K562 (cell line): ENCODE results near the gene UPK2. TPM values are rescaled to one million over a fixed set of nuclear protein-coding genes. Genes with fewer than 3 reads are reported as not detected.
A peak's percentile ranks its signal among the peaks of the same experiment; 100 is the strongest.

Experiments
- ATAC-seq: fragments of 200-7000 bp; cut with Tn5 transposase; 3 replicates; pipeline ENCODE4 v1.9.1; 2020; ENCODE audit warnings: moderate library complexity
- BruUV-seq: library from RNA; stranded (reverse); fragments of 400-500 nt; replicated peaks from 2 replicates; lab custom pipeline; 2021; lab: Mats Ljungman, UMichigan
- CTCF ChIA-PET: fragments of 300-600 bp; formaldehyde crosslinking; extraction: SDS; loops from one replicate; lab custom pipeline; 2021; ENCODE audit warnings: low intra/inter-chr PET ratio; lab: Yijun Ruan, JAX
- POLR2A ChIA-PET: fragments of 300-600, 350-650 bp; sonication (Branson Sonifier 250); formaldehyde crosslinking; extraction: SDS; loops from one replicate; lab custom pipeline; 2021; ENCODE audit warnings: antibody characterized with exemption, inconsistent platforms; lab: Yijun Ruan, JAX
- DNase-seq, 4 experiments: peaks; one replicate each; pipeline versions ENCODE4 v3.0.0 to v3.0.0-alpha.2; 2011 to 2018; ENCODE audit warnings: low spot score in 3 of 4, mixed read lengths in 3 of 4; ENCODE audit errors: extremely low read depth in 1 of 4
- FAIRE-seq: peaks from 2 replicates; lab custom pipeline; 2011; peaks lifted over from hg19 to GRCh38; lab: Jason Lieb, UNC
- H2AFZ ChIP-seq: 2 replicates; pipeline ENCODE4 v1.6.0; 2011; ENCODE audit warnings: low read depth, low read length, control low read depth, inconsistent platforms
- H3K27ac ChIP-seq: fragments of 200-600 bp; 3 replicates; pipeline ENCODE4 v1.8.0; 2011; ENCODE audit warnings: low read depth, mild to moderate bottlenecking, control low read depth, inconsistent platforms, low read length, moderate library complexity, mixed read lengths; ENCODE audit errors: extremely low read depth
- H3K27me3 ChIP-seq, 2 experiments: fragments of 300-600 bp in 1 of 2; 2 replicates in 1 of 2; 3 replicates in 1 of 2; pipeline versions ENCODE4 v1.6.0 to v1.8.0; 2011; ENCODE audit warnings: inconsistent platforms in 2 of 2, low read length in 2 of 2, mild to moderate bottlenecking in 1 of 2, mixed read lengths in 1 of 2, moderate library complexity in 1 of 2; ENCODE audit not compliant: control insufficient read depth in 2 of 2, insufficient read depth in 2 of 2
- H3K36me3 ChIP-seq: fragments of 300-600 bp; 3 replicates; pipeline ENCODE4 v1.8.0; 2011; ENCODE audit warnings: mild to moderate bottlenecking, low read length, inconsistent platforms; ENCODE audit not compliant: control insufficient read depth, insufficient read depth
- H3K4me1 ChIP-seq, 2 experiments: fragments of 200-600 bp in 1 of 2; replicated peaks in 1 of 2; 2 replicates in 1 of 2; 3 replicates in 1 of 2; pipeline versions ENCODE4 v1.5.1 to v1.8.0; 2011; ENCODE audit warnings: inconsistent platforms in 2 of 2, low read length in 2 of 2, mild to moderate bottlenecking in 1 of 2, mixed read lengths in 1 of 2, moderate library complexity in 1 of 2; ENCODE audit not compliant: control insufficient read depth in 2 of 2, insufficient read depth in 2 of 2
- H3K4me2 ChIP-seq: 2 replicates; pipeline ENCODE4 v1.6.1; 2011; ENCODE audit warnings: low read length, control low read depth, inconsistent platforms, mixed read lengths; ENCODE audit not compliant: insufficient read depth
- H3K4me3 ChIP-seq: fragments of 200-600 bp; sonication (generic), shearing (Covaris generic); 2 replicates; pipeline ENCODE4 v1.5.1; 2016; ENCODE audit warnings: control low read depth, inconsistent platforms
- H3K79me2 ChIP-seq: fragments of 200-600 bp; 3 replicates; pipeline ENCODE4 v1.8.0; 2011; ENCODE audit warnings: low read length, inconsistent platforms; ENCODE audit not compliant: control insufficient read depth, insufficient read depth
- H3K9ac ChIP-seq, 2 experiments: 2 replicates each; pipeline versions ENCODE4 v1.6.0 to v1.6.1; 2011; ENCODE audit warnings: low read depth in 2 of 2, low read length in 2 of 2, control low read depth in 1 of 2, inconsistent platforms in 1 of 2, mild to moderate bottlenecking in 1 of 2, mixed read lengths in 1 of 2; ENCODE audit not compliant: insufficient read depth in 1 of 2
- H3K9me1 ChIP-seq: one replicate; pipeline ENCODE4 v1.6.0; 2011; ENCODE audit warnings: inconsistent platforms, mild to moderate bottlenecking, low read length, moderate library complexity; ENCODE audit not compliant: control insufficient read depth, insufficient read depth
- H3K9me3 ChIP-seq: replicated peaks from 2 replicates; pipeline ENCODE4 v1.5.1; 2011; ENCODE audit warnings: low read depth, low read length, inconsistent platforms; ENCODE audit not compliant: control insufficient read depth, insufficient read depth
- H4K20me1 ChIP-seq: replicated peaks from 2 replicates; pipeline ENCODE4 v1.6.1; 2011; ENCODE audit warnings: low read length, inconsistent platforms, mixed read lengths; ENCODE audit not compliant: control insufficient read depth, insufficient read depth
- CREBBP ChIP-seq: IDR thresholded peaks from one replicate; pipeline ENCODE4 v1.6.1; 2012; ENCODE audit warnings: low read depth, mild to moderate bottlenecking, control low read depth, inconsistent platforms, low read length
- FOXA3 ChIP-seq, 2 experiments: fragments of 450-650 bp in 1 of 2; sonication (generic) in 1 of 2; formaldehyde crosslinking; IDR thresholded peaks in 1 of 2; conservative IDR thresholded peaks in 1 of 2; 2 replicates each; pipeline versions ENCODE4 v1.4.0 to v1.8.0; 2020 to 2022; ENCODE audit warnings: mild to moderate bottlenecking in 2 of 2, missing genetic modification reagents in 1 of 2
- HDAC1 ChIP-seq, 2 experiments: fragments of 450-650 bp; IDR thresholded peaks; 2 replicates each; pipeline ENCODE4 v1.6.1; 2016 to 2017; ENCODE audit warnings: inconsistent platforms in 1 of 2, mild to moderate bottlenecking in 1 of 2, moderate library complexity in 1 of 2
- KLF1 ChIP-seq: fragments of 450-650 bp; IDR thresholded peaks from 2 replicates; pipeline ENCODE4 v1.6.1; 2016; ENCODE audit warnings: missing genetic modification characterization, missing compliant biosample characterization
- NR2C2 ChIP-seq, 2 experiments: fragments of 200-800 bp in 1 of 2; sonication (Bioruptor generic) in 1 of 2; sonication (generic) in 1 of 2; formaldehyde crosslinking in 1 of 2; IDR thresholded peaks; 2 replicates each; pipeline versions ENCODE4 v1.6.1 to v1.8.0; 2016 to 2022; ENCODE audit warnings: mild to moderate bottlenecking in 1 of 2, missing compliant biosample characterization in 1 of 2, missing genetic modification characterization in 1 of 2, missing genetic modification reagents in 1 of 2
- PHB2 ChIP-seq: fragments of 450-650 bp; IDR thresholded peaks from 2 replicates; pipeline ENCODE4 v1.6.1; 2017; ENCODE audit warnings: low read depth
- SNRNP70 ChIP-seq: fragments of 200-400 bp; formaldehyde crosslinking; optimal IDR thresholded peaks from 2 replicates; pipeline ENCODE3; 2017; ENCODE audit warnings: low read depth, low read length
- ZEB2 ChIP-seq: fragments of 450-650 bp; IDR thresholded peaks from 2 replicates; pipeline ENCODE4 v1.6.1; 2016
- ZNF263 ChIP-seq: sonication (generic); formaldehyde crosslinking; IDR thresholded peaks from 2 replicates; pipeline ENCODE4 v1.8.0; 2022; ENCODE audit warnings: mild to moderate bottlenecking, missing genetic modification reagents, borderline replicate concordance
- ZNF431 ChIP-seq: sonication (generic); formaldehyde crosslinking; IDR thresholded peaks from 2 replicates; pipeline ENCODE4 v1.8.0; 2022; ENCODE audit warnings: mild to moderate bottlenecking, missing genetic modification reagents
- WGBS: fragments of 100-300 bp; shearing (Covaris generic); methylation state at CpG from one replicate; pipeline ENCODE4 v1.1.6; 2016; ENCODE audit warnings: low coverage, mixed read lengths; ENCODE audit not compliant: insufficient coverage; ENCODE audit errors: missing lambda C conversion rate; 5-methylcytosine and 5-hydroxymethylcytosine counted together
- in situ Hi-C: fragments of 300-500 bp; cut with MboI; formaldehyde crosslinking; loops from 4 replicates; pipeline ENCODE4 v1.15.0; 2018; ENCODE audit warnings: inconsistent platforms, mixed read lengths
- intact Hi-C: fragments of 100-400 bp; cut with micrococcal nuclease; formaldehyde crosslinking; loops from 2 replicates; pipeline ENCODE4 v1.14.2; 2022
- polyA plus RNA-seq, 8 experiments: library from polyadenylated mRNA; depleted of rRNA in 4 of 8; stranded (reverse) in 5 of 8; unstranded in 3 of 8; fragments of >200 nt; fragmentation: Nextera tagmentation in 2 of 8; fragmentation: Illumina TruSeq in 1 of 8; extraction: Ambion mirVana in 2 of 8; extraction: Trizol in 1 of 8; gene quantifications; 2 replicates each; pipeline versions ENCODE4 v1.2.1 to v1.2.3, GENCODE V29; 2011 to 2014; ENCODE audit warnings: inconsistent platforms in 1 of 8, missing spikeins in 1 of 8
- total RNA-seq, 7 experiments: library from RNA; depleted of rRNA in 6 of 7; stranded (reverse); fragments of >200 nt in 6 of 7; fragmentation: Illumina TruSeq in 2 of 7; extraction: Trizol in 2 of 7; gene quantifications; 2 replicates each; pipeline versions ENCODE4 v1.2.1 to v1.2.3, GENCODE V29; 2011 to 2021; ENCODE audit warnings: low replicate concordance in 1 of 7

The UPK2 gene
- total and polyA plus RNA-seq, 9 of the 15 experiments (the other 6 are each of a cell fraction or from before 2014, with no cell fraction given) = not detected

- Histone ChIP-seq H3K4me2 (peak overlapping the region; percentile 100), H3K9me3 (no peaks in the 10 kb centered on the region), H3K27me3 (no peaks in the 10 kb centered on the region), H3K4me1 (peaks cover 9 to 13% of the 10 kb centered on the region in 2 experiments; a peak in 4 of 5 replicates), H4K20me1 (no peaks in the 10 kb centered on the region), H3K4me3 (peak overlapping the region; percentile 83), H3K9me1 (no peaks in the 10 kb centered on the region), H3K79me2 (peaks cover 30% of the 10 kb centered on the region), H3K36me3 (peaks cover 35% of the 10 kb centered on the region; the same call in 2 of the 3 replicates), H3K27ac (peak overlapping the region; percentile 46; the same call in 2 of the 3 replicates), H2AFZ (peak overlapping the region; percentile 90), H3K9ac (peak overlapping the region; percentile 77 to 91)
- DNase-seq (no peak), FAIRE-seq (no peak), ATAC-seq (peak; percentile 14)
- ChIA-PET POLR2A (interaction anchor here (1.0 to 1.5 kb wide), 5 partner anchors 14 to 377 kb away, joined by 3 to 9 read pairs (median 6); partner anchors contain the start of genes RPS25 and TRAPPC4), CTCF (no interaction called here)
- 2% methylated on average over 10 of the region's 19 CpGs for WGBS
- BruUV-seq = TSS peak; percentile 51
- TF ChIP-seq PHB2 (no peak), CREBBP (no peak), NR2C2 (CRISPR knock-in tag; IDR thresholded peaks at IDR 0.05) (no peak), NR2C2 (tag; IDR thresholded peaks at IDR 0.05) (peak; percentile 97; the same call in 1 of the 2 replicates), ZNF263 (CRISPR knock-in tag) (no peak), HDAC1 (IDR thresholded peaks at IDR 0.05) (no peak), ZNF431 (CRISPR knock-in tag) (0 out of 2 replicates have a peak, but pooled peaks have one; percentile 2), ZEB2 (0 out of 2 replicates have a peak, but pooled peaks have one; percentile 0), FOXA3 (CRISPR knock-in tag; conservative IDR thresholded peaks at IDR 0.05 in 1 of 2, IDR thresholded peaks at IDR 0.05 in 1 of 2) (0 out of 4 replicates have a peak, but pooled peaks of 1 of the 2 experiments have one; percentile 29), SNRNP70 (no peak), KLF1 (tag) (no peak)
- in situ Hi-C loops = no loop called here
- intact Hi-C loops = loop anchor here (1.0 kb wide), 1 partner anchor 20 kb away; the partner anchor contains the start of genes RPS25 and TRAPPC4
Observed at GRCh38 chr11:118998388-118998717, 42.3 kb downstream of the UPK2 start.
